ENCODE results near the gene DENND5A. TPM values are rescaled to one million over a fixed set of nuclear protein-coding genes. Genes with fewer than 3 reads are reported as not detected.

The DENND5A gene
- total and polyA plus RNA-seq, 10 of the 15 experiments (the other 5 are each of a cell fraction or from before 2014, with no cell fraction given) = 15.6 to 157 (median 85.1) TPM

DNA sequence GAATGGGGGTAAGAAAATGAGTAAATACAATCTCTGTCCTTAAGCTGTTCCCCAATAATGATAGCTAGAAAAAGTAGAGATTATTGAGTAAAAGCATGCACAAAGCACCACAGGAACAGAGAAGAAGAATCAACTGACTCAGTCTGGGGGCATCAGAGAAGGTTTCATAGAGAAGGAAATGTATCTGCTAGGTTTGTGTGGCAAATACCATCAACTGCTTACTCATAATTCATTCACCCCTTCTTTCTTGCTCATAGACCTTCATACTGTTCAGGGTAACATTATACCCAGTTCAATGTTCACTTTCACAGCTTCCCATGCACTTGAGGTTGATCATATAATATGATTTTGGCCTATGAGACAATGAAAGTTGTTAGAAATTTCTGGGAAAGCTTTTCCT is 88.6 kb downstream of the DENND5A start (continued):
- TF ChIP-seq, protein P1, sequence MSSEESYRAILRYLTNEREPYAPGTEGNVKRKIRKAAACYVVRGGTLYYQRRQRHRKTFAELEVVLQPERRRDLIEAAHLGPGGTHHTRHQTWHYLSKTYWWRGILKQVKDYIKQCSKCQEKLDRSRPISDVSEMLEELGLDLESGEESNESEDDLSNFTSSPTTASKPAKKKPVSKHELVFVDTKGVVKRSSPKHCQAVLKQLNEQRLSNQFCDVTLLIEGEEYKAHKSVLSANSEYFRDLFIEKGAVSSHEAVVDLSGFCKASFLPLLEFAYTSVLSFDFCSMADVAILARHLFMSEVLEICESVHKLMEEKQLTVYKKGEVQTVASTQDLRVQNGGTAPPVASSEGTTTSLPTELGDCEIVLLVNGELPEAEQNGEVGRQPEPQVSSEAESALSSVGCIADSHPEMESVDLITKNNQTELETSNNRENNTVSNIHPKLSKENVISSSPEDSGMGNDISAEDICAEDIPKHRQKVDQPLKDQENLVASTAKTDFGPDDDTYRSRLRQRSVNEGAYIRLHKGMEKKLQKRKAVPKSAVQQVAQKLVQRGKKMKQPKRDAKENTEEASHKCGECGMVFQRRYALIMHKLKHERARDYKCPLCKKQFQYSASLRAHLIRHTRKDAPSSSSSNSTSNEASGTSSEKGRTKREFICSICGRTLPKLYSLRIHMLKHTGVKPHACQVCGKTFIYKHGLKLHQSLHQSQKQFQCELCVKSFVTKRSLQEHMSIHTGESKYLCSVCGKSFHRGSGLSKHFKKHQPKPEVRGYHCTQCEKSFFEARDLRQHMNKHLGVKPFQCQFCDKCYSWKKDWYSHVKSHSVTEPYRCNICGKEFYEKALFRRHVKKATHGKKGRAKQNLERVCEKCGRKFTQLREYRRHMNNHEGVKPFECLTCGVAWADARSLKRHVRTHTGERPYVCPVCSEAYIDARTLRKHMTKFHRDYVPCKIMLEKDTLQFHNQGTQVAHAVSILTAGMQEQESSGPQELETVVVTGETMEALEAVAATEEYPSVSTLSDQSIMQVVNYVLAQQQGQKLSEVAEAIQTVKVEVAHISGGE (CRISPR knock-in tag; IDR thresholded peaks at IDR 0.05) = no peak
- TF ChIP-seq STAT1 (conservative IDR thresholded peaks at IDR 0.05) = no peak
- no peak for TF ChIP-seq LARP7 (IDR thresholded peaks at IDR 0.05)
- no peak for TF ChIP-seq NBN (IDR thresholded peaks at IDR 0.05)
- TF ChIP-seq MEF2A (IDR thresholded peaks at IDR 0.05; ENCODE audit: insufficient read depth, low read depth, low read length) = no peak
- no peak for TF ChIP-seq HDAC2 (IDR thresholded peaks at IDR 0.05)

DNA sequence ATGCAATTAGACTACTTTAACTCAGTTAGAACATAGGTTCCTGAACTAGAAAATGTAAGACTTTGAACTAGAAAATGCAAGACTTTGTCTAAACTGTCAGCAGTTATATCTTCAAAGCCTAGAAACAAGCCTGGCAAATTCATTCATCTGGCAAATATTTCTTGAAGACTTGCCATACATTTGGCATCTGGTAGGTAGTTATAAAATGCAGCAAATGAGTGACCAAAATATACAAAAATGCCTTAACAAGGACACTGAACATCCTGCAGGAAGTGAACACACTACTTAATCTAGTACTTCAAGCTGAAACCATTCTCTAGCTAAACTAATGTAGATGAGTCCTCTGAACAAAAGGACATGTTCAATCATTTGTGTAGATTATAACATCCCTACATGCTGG is 89.0 kb downstream of the DENND5A start:
- DNase-seq (ENCODE audit: low read depth, low spot score) = no peak
- Histone ChIP-seq H3K9me3 (replicated peaks; ENCODE audit: control insufficient read depth, insufficient read depth, low read length) (no peaks in the 10 kb centered on the region), H3K36me3 (ENCODE audit: control insufficient read depth in 2 of 2, insufficient read depth in 2 of 2, low read length in 1 of 2) (peaks cover 0 to 6% of the 10 kb centered on the region in 2 experiments; a peak in 2 of 4 replicates), H3K4me1 (ENCODE audit: control insufficient read depth, insufficient read depth, low read length) (no peaks in the 10 kb centered on the region), H4K20me1 (ENCODE audit: control insufficient read depth, insufficient read depth) (no peaks in the 10 kb centered on the region), H3K27ac (ENCODE audit: control insufficient read depth, insufficient read depth) (no peak overlapping the region), H3K79me2 (ENCODE audit: control insufficient read depth, insufficient read depth, low read length) (no peaks in the 10 kb centered on the region), H3K4me3 (no peak overlapping the region), H3K9ac (ENCODE audit: control insufficient read depth, insufficient read depth, low read length) (no peak overlapping the region), H2AFZ (ENCODE audit: control insufficient read depth, low read depth, low read length) (no peak overlapping the region), H3K4me2 (ENCODE audit: control insufficient read depth, insufficient read depth) (no peak overlapping the region), H3K27me3 (replicated peaks in 1 of 2; ENCODE audit: control insufficient read depth in 2 of 2, insufficient read depth in 2 of 2, low read length in 1 of 2) (no peaks in the 10 kb centered on the region)
- SMC1A ChIA-PET (ENCODE audit: uncharacterized antibody, unreplicated experiment) = interaction anchor here (1.0 to 1.3 kb wide), 2 partner anchors 10 to 330 kb away, joined by 3 read pairs; no protein-coding TSS in a partner anchor
- no peak for FAIRE-seq
- no peak for ATAC-seq
- TF ChIP-seq, protein P2, sequence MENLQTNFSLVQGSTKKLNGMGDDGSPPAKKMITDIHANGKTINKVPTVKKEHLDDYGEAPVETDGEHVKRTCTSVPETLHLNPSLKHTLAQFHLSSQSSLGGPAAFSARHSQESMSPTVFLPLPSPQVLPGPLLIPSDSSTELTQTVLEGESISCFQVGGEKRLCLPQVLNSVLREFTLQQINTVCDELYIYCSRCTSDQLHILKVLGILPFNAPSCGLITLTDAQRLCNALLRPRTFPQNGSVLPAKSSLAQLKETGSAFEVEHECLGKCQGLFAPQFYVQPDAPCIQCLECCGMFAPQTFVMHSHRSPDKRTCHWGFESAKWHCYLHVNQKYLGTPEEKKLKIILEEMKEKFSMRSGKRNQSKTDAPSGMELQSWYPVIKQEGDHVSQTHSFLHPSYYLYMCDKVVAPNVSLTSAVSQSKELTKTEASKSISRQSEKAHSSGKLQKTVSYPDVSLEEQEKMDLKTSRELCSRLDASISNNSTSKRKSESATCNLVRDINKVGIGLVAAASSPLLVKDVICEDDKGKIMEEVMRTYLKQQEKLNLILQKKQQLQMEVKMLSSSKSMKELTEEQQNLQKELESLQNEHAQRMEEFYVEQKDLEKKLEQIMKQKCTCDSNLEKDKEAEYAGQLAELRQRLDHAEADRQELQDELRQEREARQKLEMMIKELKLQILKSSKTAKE (IDR thresholded peaks at IDR 0.05; ENCODE audit: low read depth, poor library complexity, severe bottlenecking) = no peak
- TF ChIP-seq, protein P3, sequence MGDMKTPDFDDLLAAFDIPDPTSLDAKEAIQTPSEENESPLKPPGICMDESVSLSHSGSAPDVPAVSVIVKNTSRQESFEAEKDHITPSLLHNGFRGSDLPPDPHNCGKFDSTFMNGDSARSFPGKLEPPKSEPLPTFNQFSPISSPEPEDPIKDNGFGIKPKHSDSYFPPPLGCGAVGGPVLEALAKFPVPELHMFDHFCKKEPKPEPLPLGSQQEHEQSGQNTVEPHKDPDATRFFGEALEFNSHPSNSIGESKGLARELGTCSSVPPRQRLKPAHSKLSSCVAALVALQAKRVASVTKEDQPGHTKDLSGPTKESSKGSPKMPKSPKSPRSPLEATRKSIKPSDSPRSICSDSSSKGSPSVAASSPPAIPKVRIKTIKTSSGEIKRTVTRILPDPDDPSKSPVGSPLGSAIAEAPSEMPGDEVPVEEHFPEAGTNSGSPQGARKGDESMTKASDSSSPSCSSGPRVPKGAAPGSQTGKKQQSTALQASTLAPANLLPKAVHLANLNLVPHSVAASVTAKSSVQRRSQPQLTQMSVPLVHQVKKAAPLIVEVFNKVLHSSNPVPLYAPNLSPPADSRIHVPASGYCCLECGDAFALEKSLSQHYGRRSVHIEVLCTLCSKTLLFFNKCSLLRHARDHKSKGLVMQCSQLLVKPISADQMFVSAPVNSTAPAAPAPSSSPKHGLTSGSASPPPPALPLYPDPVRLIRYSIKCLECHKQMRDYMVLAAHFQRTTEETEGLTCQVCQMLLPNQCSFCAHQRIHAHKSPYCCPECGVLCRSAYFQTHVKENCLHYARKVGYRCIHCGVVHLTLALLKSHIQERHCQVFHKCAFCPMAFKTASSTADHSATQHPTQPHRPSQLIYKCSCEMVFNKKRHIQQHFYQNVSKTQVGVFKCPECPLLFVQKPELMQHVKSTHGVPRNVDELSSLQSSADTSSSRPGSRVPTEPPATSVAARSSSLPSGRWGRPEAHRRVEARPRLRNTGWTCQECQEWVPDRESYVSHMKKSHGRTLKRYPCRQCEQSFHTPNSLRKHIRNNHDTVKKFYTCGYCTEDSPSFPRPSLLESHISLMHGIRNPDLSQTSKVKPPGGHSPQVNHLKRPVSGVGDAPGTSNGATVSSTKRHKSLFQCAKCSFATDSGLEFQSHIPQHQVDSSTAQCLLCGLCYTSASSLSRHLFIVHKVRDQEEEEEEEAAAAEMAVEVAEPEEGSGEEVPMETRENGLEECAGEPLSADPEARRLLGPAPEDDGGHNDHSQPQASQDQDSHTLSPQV (IDR thresholded peaks at IDR 0.05) = no peak
- TF ChIP-seq NR2F1 (conservative IDR thresholded peaks at IDR 0.05) = no peak
- POLR2A ChIA-PET = no interaction called here
- intact Hi-C loops (cut with micrococcal nuclease; ENCODE audit: unreplicated experiment) = no loop called here
- RAD21 ChIA-PET (ENCODE audit: unreplicated experiment) = no interaction called here
- in situ Hi-C loops (cut with MboI) = no loop called here
- CTCF ChIA-PET = interaction anchor here (0.6 to 5.2 kb wide), 2 partner anchors 61 to 331 kb away, joined by 3 to 19 read pairs; no protein-coding TSS in a partner anchor
- no TSS peak for BruUV-seq (replicated peaks)
